ENCODE data around the gene HILPDA.

The HILPDA gene

GRCh38 chr7:128455543-128456254 is at the start of gene HILPDA:
Gene HILPDA (plus strand): TSS chr7:128455878. CDS start chr7:128457269, 1,391 bp downstream.
- peak; percentile 51 for DNase-seq

- DNase-seq, result no peak
Observed at GRCh38 chr7:128406314-128407232, 49.1 kb upstream of the HILPDA start.

GRCh38 chr7:128407233-128407589 is 48.5 kb upstream of the HILPDA start:
- no peak for DNase-seq

GRCh38 chr7:128407751-128408708 is 47.6 kb upstream of the HILPDA start:
- DNase-seq, result no peak

- DNase-seq, result no peak
Observed at GRCh38 chr7:128408709-128409595, 46.7 kb upstream of the HILPDA start.

- DNase-seq, result peak; percentile 61
Observed at GRCh38 chr7:128409596-128410450, 45.9 kb upstream of the HILPDA start, which contains the start of gene IMPDH1. Gene IMPDH1 (minus strand): TSS chr7:128409982. CDS start chr7:128409901, 81 bp downstream.

GRCh38 chr7:128410451-128410753 is 45.3 kb upstream of the HILPDA start:
- DNase-seq, result no peak

- DNase-seq, result no peak
Observed at GRCh38 chr7:128415217-128415785, 40.4 kb upstream of the HILPDA start.

- DNase-seq, result no peak
Observed at GRCh38 chr7:128417071-128417470, 38.6 kb upstream of the HILPDA start.

GRCh38 chr7:128419257-128419656 is 36.4 kb upstream of the HILPDA start:
- DNase-seq, result no peak

GRCh38 chr7:128420773-128421172 is 34.9 kb upstream of the HILPDA start:
- DNase-seq, result no peak

- DNase-seq, result no peak
Observed at GRCh38 chr7:128421384-128421783, 34.3 kb upstream of the HILPDA start.

- no peak for DNase-seq
Observed at GRCh38 chr7:128422037-128422436, 33.6 kb upstream of the HILPDA start.

- no peak for DNase-seq
Observed at GRCh38 chr7:128422842-128423241, 32.8 kb upstream of the HILPDA start.

GRCh38 chr7:128424686-128425275 is 30.9 kb upstream of the HILPDA start:
- no peak for DNase-seq

GRCh38 chr7:128425850-128426249 is 29.8 kb upstream of the HILPDA start:
- no peak for DNase-seq

- no peak for DNase-seq
Observed at GRCh38 chr7:128427289-128427891, 28.3 kb upstream of the HILPDA start.

GRCh38 chr7:128430207-128430606 is 25.5 kb upstream of the HILPDA start:
- DNase-seq, result no peak

GRCh38 chr7:128431221-128431620 is 24.5 kb upstream of the HILPDA start:
- no peak for DNase-seq

GRCh38 chr7:128431754-128432153 is 23.9 kb upstream of the HILPDA start:
- DNase-seq, result no peak

Data from NCI-H510A (cell line).